ENCODE data around the gene PRSS57. TPM values are rescaled to one million over a fixed set of nuclear protein-coding genes. Genes with fewer than 3 reads are reported as not detected.

Gene PRSS57
- total RNA-seq, 2 experiments from 2014 or later, result not detected

DNA sequence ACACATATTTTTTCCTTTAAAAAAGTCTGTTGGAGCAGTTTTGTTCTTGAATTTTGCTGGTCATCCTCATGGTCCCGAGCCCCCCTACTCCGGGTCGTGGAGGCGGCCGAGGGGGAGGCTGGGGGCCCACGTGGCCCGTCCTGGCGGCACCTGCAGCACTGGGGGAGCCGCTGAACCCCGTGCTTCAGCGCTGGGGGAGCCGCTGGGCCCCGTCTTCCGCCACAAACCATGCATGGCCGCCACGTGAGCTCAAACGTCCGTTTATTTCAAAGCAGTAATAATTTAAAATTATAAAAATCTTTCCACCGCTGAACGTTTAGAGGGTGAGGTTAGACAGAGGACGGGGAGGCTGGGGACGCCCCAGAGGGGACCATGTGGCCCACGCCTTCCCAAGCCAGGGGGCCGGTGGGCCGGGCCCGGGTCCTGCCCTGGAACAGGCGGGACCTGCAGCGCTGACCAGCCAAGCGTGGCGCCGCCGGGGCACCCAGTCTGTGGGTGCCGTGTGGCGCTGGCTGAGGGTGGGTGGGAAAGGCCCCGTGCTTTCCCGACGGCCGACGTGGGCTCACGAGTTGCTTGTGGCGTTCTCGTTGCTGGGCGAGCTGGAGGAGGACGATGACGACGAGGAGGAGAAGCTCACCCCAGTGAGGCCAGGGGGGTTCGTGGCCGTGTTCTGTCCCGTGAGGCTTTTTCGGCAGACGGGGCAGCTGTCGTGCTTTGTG, 47.5 kb downstream of the PRSS57 start:
- Mint-ChIP-seq H3K27me3 (no peaks in the 10 kb centered on the region), H3K4me1 (ENCODE audit: low read depth) (no peaks in the 10 kb centered on the region), H3K36me3 (ENCODE audit: low read depth) (peaks cover 29% of the 10 kb centered on the region), H3K27ac (no peak overlapping the region), H3K4me3 (no peak overlapping the region), H3K9me3 (no peaks in the 10 kb centered on the region)
- Histone ChIP-seq H3K27ac (ENCODE audit: low read depth in 1 of 2, low read length in 2 of 2) (no peak overlapping the region), H3K4me1 (ENCODE audit: insufficient read depth, low read length) (peaks cover 7% of the 10 kb centered on the region), H3K36me3 (ENCODE audit: insufficient read depth, low read length) (peaks cover 58% of the 10 kb centered on the region), H3K27me3 (ENCODE audit: control insufficient read depth in 1 of 2, insufficient read depth in 2 of 2, low read length in 2 of 2) (no peaks in the 10 kb centered on the region), H3K9me3 (ENCODE audit: control insufficient read depth in 1 of 2, insufficient read depth in 1 of 2, low read length in 2 of 2) (no peaks in the 10 kb centered on the region), H3K4me3 (ENCODE audit: low read length) (no peak overlapping the region)
- POLR2A ChIA-PET, result interaction anchor here (1.2 to 1.3 kb wide), 2 partner anchors 9 to 13 kb away, joined by 3 to 5 read pairs; no protein-coding TSS in a partner anchor
- intact Hi-C loops (cut with DNase I, micrococcal nuclease), result no loop called here
- ATAC-seq (ENCODE audit: poor library complexity), result no peak
- CTCF ChIA-PET, result interaction anchor here (0.9 kb wide), 1 partner anchor 21 kb away, joined by 3 read pairs; no protein-coding TSS in a partner anchor
- TF ChIP-seq, protein P1, sequence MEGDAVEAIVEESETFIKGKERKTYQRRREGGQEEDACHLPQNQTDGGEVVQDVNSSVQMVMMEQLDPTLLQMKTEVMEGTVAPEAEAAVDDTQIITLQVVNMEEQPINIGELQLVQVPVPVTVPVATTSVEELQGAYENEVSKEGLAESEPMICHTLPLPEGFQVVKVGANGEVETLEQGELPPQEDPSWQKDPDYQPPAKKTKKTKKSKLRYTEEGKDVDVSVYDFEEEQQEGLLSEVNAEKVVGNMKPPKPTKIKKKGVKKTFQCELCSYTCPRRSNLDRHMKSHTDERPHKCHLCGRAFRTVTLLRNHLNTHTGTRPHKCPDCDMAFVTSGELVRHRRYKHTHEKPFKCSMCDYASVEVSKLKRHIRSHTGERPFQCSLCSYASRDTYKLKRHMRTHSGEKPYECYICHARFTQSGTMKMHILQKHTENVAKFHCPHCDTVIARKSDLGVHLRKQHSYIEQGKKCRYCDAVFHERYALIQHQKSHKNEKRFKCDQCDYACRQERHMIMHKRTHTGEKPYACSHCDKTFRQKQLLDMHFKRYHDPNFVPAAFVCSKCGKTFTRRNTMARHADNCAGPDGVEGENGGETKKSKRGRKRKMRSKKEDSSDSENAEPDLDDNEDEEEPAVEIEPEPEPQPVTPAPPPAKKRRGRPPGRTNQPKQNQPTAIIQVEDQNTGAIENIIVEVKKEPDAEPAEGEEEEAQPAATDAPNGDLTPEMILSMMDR (IDR thresholded peaks at IDR 0.05), result no peak
- peak in 1 of 14 experiments; percentile 30 for DNase-seq

DNA sequence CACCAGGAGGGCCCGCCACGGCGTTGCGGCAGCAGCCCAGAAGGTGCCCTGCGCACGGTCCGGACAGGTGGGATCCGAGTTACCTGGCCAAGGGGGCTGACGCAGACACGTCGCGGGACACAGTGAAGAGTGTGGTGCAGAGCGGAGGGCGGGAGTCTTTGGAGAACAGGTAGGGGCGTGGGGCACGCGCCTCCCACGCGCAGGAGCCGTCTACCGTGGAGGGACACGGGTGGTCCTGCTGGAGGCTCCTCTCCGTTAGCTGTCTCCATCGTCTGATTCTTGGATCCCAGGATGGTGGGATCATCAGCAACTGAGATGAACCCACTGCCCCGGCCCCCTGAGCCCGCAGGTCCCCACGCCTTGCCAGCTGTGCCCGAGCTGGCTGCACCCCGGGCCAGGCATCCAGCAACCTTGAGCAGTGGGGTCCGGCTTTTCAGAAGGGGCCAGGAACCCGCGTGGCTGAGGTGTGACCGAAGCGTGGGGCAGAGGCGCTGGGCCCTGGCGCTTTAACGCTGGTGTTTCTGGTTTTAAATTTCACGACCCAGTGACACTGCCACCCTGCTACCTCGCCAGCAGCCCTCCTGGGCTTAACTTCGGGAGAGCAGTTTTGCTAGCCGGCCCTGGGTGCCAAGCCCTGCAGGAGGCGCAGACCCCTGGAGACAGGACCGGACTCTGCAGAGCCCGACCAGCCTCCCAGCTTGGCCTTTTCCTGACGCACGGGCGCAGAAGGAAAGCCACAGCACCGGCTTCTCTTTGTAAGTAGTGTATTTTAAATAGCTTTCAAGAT, 48.3 kb downstream of the PRSS57 start:
- ChIA-PET POLR2A (interaction anchor here (1.2 kb wide), 1 partner anchor 10 kb away, joined by 5 read pairs; no protein-coding TSS in a partner anchor), CTCF (interaction anchor here (0.9 kb wide), 1 partner anchor 20 kb away, joined by 3 read pairs; no protein-coding TSS in a partner anchor)
- no peaks in the 10 kb centered on the region for H3K27me3 ChIP-seq (ENCODE audit: control insufficient read depth in 1 of 2, insufficient read depth in 2 of 2, low read length in 2 of 2)
- no peaks in the 10 kb centered on the region for H3K4me1 ChIP-seq (ENCODE audit: insufficient read depth, low read length)
- Mint-ChIP-seq H3K4me3 (no peak overlapping the region), H3K27ac (no peak overlapping the region), H3K9me3 (no peaks in the 10 kb centered on the region), H3K36me3 (ENCODE audit: low read depth) (peaks cover 29% of the 10 kb centered on the region), H3K27me3 (no peaks in the 10 kb centered on the region), H3K4me1 (ENCODE audit: low read depth) (no peaks in the 10 kb centered on the region)
- no peaks in the 10 kb centered on the region for H3K9me3 ChIP-seq (ENCODE audit: control insufficient read depth in 1 of 2, insufficient read depth in 1 of 2, low read length in 2 of 2)
- peak in 1 of 14 experiments; percentile 33 for DNase-seq
- ATAC-seq (ENCODE audit: poor library complexity), result no peak
- no peak overlapping the region for H3K27ac ChIP-seq (ENCODE audit: low read depth in 1 of 2, low read length in 2 of 2)
- H3K4me3 ChIP-seq (ENCODE audit: low read length), result no peak overlapping the region
- intact Hi-C loops (cut with DNase I, micrococcal nuclease), result no loop called here
- TF ChIP-seq, protein P1 (IDR thresholded peaks at IDR 0.05), result no peak
- peaks cover 51% of the 10 kb centered on the region for H3K36me3 ChIP-seq (ENCODE audit: insufficient read depth, low read length)

DNA sequence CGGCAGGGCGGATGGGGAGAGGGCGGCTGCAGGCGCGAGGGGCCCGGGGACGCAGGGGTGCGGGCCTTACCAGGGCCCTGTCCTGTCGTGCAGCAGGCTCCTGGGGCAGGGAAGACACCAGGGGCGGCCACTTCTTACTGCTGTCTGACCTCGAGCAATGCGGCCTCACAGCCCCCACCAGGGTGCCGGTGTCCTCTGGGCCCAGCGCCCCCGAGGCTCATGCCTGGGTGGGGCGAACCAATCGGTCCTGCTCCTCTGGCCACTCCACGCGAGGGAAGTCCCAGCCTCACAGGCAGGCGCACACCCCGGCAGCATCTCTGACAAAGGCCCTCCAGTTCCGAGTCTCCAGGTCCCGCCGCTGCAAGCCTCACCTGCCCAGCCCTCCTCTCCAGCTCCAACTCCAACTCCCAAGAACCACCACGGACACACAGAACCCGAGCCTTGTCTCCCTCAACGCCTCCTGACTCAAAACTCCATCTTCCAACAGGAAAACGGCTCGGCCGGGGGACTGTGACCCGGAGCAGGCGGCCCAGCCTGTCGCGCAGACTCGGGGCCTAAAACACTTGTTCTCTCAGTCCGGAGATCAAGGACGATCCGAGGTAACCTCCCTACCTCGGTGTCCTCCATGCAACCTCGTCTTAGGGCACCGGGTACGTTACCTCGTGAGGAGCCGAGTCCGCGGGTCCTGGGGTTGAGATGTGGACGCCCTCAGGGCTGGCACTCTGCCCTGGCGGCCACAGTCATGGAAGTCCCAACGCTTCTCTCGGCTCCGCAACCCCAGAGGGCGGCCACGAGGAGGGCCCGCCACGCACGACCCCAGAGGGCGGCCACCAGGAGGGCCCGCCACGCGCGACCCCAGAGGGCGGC, 49.1 kb downstream of the PRSS57 start:
- H3K4me3 Mint-ChIP-seq, result no peak overlapping the region
- H3K36me3 ChIP-seq (ENCODE audit: insufficient read depth, low read length), result peaks cover 43% of the 10 kb centered on the region
- intact Hi-C loops (cut with DNase I, micrococcal nuclease), result no loop called here
- no peaks in the 10 kb centered on the region for H3K9me3 Mint-ChIP-seq
- H3K27ac Mint-ChIP-seq, result no peak overlapping the region
- H3K9me3 ChIP-seq (ENCODE audit: control insufficient read depth in 1 of 2, insufficient read depth in 1 of 2, low read length in 2 of 2), result no peaks in the 10 kb centered on the region
- no peak overlapping the region for H3K27ac ChIP-seq (ENCODE audit: low read depth in 1 of 2, low read length in 2 of 2)
- no peak overlapping the region for H3K4me3 ChIP-seq (ENCODE audit: low read length)
- no peaks in the 10 kb centered on the region for H3K4me1 ChIP-seq (ENCODE audit: insufficient read depth, low read length)
- TF ChIP-seq, protein P1 (IDR thresholded peaks at IDR 0.05), result no peak
- no peak for ATAC-seq (ENCODE audit: poor library complexity)
- no peaks in the 10 kb centered on the region for H3K27me3 ChIP-seq (ENCODE audit: control insufficient read depth in 1 of 2, insufficient read depth in 2 of 2, low read length in 2 of 2)
- H3K27me3 Mint-ChIP-seq, result no peaks in the 10 kb centered on the region
- peak in 1 of 14 experiments; percentile 32 for DNase-seq
- no peaks in the 10 kb centered on the region for H3K4me1 Mint-ChIP-seq (ENCODE audit: low read depth)
- ChIA-PET CTCF (interaction anchor here (0.9 kb wide), 1 partner anchor 19 kb away, joined by 3 read pairs; no protein-coding TSS in a partner anchor), POLR2A (no interaction called here)
- peaks cover 29% of the 10 kb centered on the region for H3K36me3 Mint-ChIP-seq (ENCODE audit: low read depth)
